Keratinocyte (primary cell): ENCODE data around the gene DCTN3. TPM values are rescaled to one million over a fixed set of nuclear protein-coding genes. Genes with fewer than 3 reads are reported as not detected.

Source experiments
- DNase-seq: peaks from one replicate; pipeline ENCODE4 v3.0.0-alpha.2; 2011; ENCODE audit warnings: low read depth, missing footprints, low spot score
- FAIRE-seq: peaks from 2 replicates; lab custom pipeline; 2011; peaks lifted over from hg19 to GRCh38; lab: Jason Lieb, UNC
- H2AFZ ChIP-seq: 2 replicates; pipeline ENCODE4 v1.6.0; 2012; ENCODE audit warnings: low read length, control low read depth, inconsistent platforms; ENCODE audit not compliant: control insufficient read depth
- H3K27ac ChIP-seq: 2 replicates; pipeline ENCODE4 v1.5.1; 2011; ENCODE audit warnings: low read length; ENCODE audit not compliant: control insufficient read depth, insufficient read depth
- H3K27me3 ChIP-seq: 3 replicates; pipeline ENCODE4 v1.6.0; 2011; ENCODE audit warnings: low read length; ENCODE audit not compliant: control insufficient read depth, insufficient read depth; ENCODE audit errors: extremely low read depth
- H3K36me3 ChIP-seq, 2 experiments: 2 replicates in 1 of 2; 3 replicates in 1 of 2; pipeline ENCODE4 v1.5.1; 2011; ENCODE audit warnings: low read length in 2 of 2, mild to moderate bottlenecking in 1 of 2; ENCODE audit not compliant: control insufficient read depth in 2 of 2, insufficient read depth in 2 of 2; ENCODE audit errors: extremely low read depth in 1 of 2
- H3K4me1 ChIP-seq: 3 replicates; pipeline ENCODE4 v1.5.1; 2011; ENCODE audit warnings: low read length; ENCODE audit not compliant: control insufficient read depth, insufficient read depth; ENCODE audit errors: extremely low read depth
- H3K4me2 ChIP-seq: 3 replicates; pipeline ENCODE4 v1.6.0; 2011; ENCODE audit warnings: low read depth, low read length; ENCODE audit not compliant: control insufficient read depth, insufficient read depth; ENCODE audit errors: extremely low read depth
- H3K4me3 ChIP-seq, 3 experiments: fragments of 200-600 bp in 1 of 3; sonication (generic) in 1 of 3; 2 replicates in 2 of 3; 3 replicates in 1 of 3; pipeline ENCODE4 v1.5.1; 2011 to 2016; ENCODE audit warnings: low read length in 3 of 3, mild to moderate bottlenecking in 3 of 3, control low read depth in 2 of 3, inconsistent platforms in 1 of 3, low read depth in 1 of 3, mixed read lengths in 1 of 3, mixed run types in 1 of 3, moderate library complexity in 1 of 3; ENCODE audit not compliant: control insufficient read depth in 2 of 3, insufficient read depth in 2 of 3; ENCODE audit errors: extremely low read depth in 1 of 3
- H3K79me2 ChIP-seq: 2 replicates; pipeline ENCODE4 v1.6.0; 2012; ENCODE audit warnings: low read length; ENCODE audit not compliant: control insufficient read depth, insufficient read depth
- H3K9ac ChIP-seq: 3 replicates; pipeline ENCODE4 v1.6.0; 2011; ENCODE audit warnings: low read length; ENCODE audit not compliant: control insufficient read depth, insufficient read depth; ENCODE audit errors: extremely low read depth
- H3K9me1 ChIP-seq: 3 replicates; pipeline ENCODE4 v1.6.0; 2011; ENCODE audit warnings: low read length; ENCODE audit not compliant: control insufficient read depth, insufficient read depth; ENCODE audit errors: extremely low read depth
- H3K9me3 ChIP-seq: 2 replicates; pipeline ENCODE4 v1.5.1; 2012; ENCODE audit warnings: low read depth, low read length; ENCODE audit not compliant: control insufficient read depth
- H4K20me1 ChIP-seq: 3 replicates; pipeline ENCODE4 v1.6.0; 2011; ENCODE audit warnings: low read length; ENCODE audit not compliant: control insufficient read depth, insufficient read depth; ENCODE audit errors: extremely low read depth
- CTCF ChIP-seq, 3 experiments: IDR thresholded peaks in 1 of 3; conservative IDR thresholded peaks in 1 of 3; optimal IDR thresholded peaks in 1 of 3; 2 replicates in 2 of 3; 3 replicates in 1 of 3; pipeline versions ENCODE3 to v1.5.1; 2011; ENCODE audit warnings: low read length in 3 of 3, mild to moderate bottlenecking in 3 of 3, moderate library complexity in 2 of 3, control low read depth in 1 of 3, inconsistent platforms in 1 of 3; ENCODE audit not compliant: insufficient read depth in 2 of 3; ENCODE audit errors: extremely low read depth in 1 of 3
- EZH2 ChIP-seq: IDR thresholded peaks from one replicate; pipeline ENCODE4 v1.6.1; 2012; ENCODE audit warnings: inconsistent platforms, mild to moderate bottlenecking, low read length, moderate library complexity
- dilution Hi-C: fragments of 300-500 bp; cut with MboI; formaldehyde crosslinking; loops from one replicate; pipeline ENCODE4 v1.7.0; 2020; ENCODE audit warnings: low sequenced_read_pairs; ENCODE audit not compliant: extremely low pct_ligation_motif_present
- polyA plus RNA-seq, 5 experiments: library from polyadenylated mRNA; depleted of rRNA in 3 of 5; stranded (reverse) in 3 of 5; stranded (forward) in 1 of 5; unstranded in 1 of 5; fragments of >200 nt; gene quantifications; 1 replicate in 1 of 5; 2 replicates in 3 of 5; 3 replicates in 1 of 5; pipeline versions ENCODE4 v1.2.1 to v1.2.3, GENCODE V29; 2011 to 2012; ENCODE audit warnings: missing spikeins in 2 of 5, low read depth in 1 of 5, low replicate concordance in 1 of 5

Gene DCTN3
- polyA plus RNA-seq, 1 donor (not counting 4 experiments of a cell fraction or from before 2014, with no cell fraction given): 106 TPM

- Histone ChIP-seq H3K27me3 (peaks cover 73% of the 10 kb centered on the region), H3K9ac (no peak overlapping the region), H3K27ac (no peak overlapping the region), H4K20me1 (no peaks in the 10 kb centered on the region), H2AFZ (no peak overlapping the region), H3K79me2 (no peaks in the 10 kb centered on the region), H3K4me1 (no peaks in the 10 kb centered on the region), H3K4me3 (no peak overlapping the region), H3K9me3 (no peaks in the 10 kb centered on the region), H3K4me2 (no peak overlapping the region), H3K36me3 (no peaks in the 10 kb centered on the region), H3K9me1 (no peaks in the 10 kb centered on the region)
- dilution Hi-C loops: no loop called here
- no peak for FAIRE-seq
- no peak for DNase-seq
- TF ChIP-seq CTCF (optimal IDR thresholded peaks at IDR 0.05 in 1 of 3, IDR thresholded peaks at IDR 0.05 in 1 of 3, conservative IDR thresholded peaks at IDR 0.05 in 1 of 3; ENCODE audit: extremely low read depth in 1 of 3, insufficient read depth in 2 of 3, low read length in 3 of 3) (no peak), EZH2 (peak; percentile 83)
Observed at GRCh38 chr9:34578241-34579103, 41.8 kb downstream of the DCTN3 start.

DNA sequence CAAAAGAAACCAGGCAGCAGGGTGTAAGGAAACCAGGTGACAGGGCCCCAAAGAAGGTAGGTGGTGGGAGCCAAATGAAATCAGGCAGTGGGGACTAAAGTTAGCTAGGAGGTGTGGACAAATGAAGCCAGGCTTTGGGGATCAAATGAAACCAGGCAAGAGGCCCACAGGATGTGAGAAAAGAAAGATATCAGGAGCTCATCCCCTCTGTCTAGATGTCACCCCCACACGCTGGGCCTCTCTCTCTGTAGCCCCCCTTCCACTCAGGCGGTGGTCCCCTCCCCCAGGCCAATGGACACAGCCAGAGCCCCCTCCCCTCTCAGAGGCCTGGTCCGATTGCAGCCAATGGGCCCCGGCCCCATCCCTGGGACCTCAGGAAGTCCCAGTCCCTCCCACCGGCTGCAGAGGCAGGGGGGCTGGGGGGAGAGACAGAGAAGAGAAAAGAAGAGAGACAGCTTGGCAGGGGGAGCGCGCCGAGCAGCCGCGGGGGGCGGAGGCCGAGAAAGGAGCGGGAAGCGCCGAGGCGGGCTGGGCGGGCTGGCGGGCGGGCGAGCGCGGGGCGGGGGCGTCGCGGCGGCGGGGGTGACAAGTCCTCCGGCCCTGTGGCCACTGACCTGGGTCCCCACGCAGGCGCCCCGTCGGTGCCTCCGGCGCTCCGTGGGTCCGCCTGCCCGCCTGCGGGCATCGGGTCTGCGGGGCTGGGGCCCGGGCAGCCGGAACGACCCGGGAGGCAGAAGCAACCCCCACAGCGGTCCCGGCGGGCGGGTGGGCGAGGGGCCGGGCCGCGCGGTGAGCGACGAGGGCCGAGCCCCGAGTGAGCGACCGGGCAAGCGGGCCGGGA is 42.7 kb downstream of the DCTN3 start:
- no peak overlapping the region for H3K9ac ChIP-seq
- no peak overlapping the region for H3K4me2 ChIP-seq
- TF ChIP-seq CTCF (optimal IDR thresholded peaks at IDR 0.05 in 1 of 3, IDR thresholded peaks at IDR 0.05 in 1 of 3, conservative IDR thresholded peaks at IDR 0.05 in 1 of 3; ENCODE audit: extremely low read depth in 1 of 3, insufficient read depth in 2 of 3, low read length in 3 of 3): no peak
- no peak for TF ChIP-seq EZH2
- H3K4me1 ChIP-seq: no peaks in the 10 kb centered on the region
- no peaks in the 10 kb centered on the region for H3K9me3 ChIP-seq
- no peak overlapping the region for H2AFZ ChIP-seq
- H3K79me2 ChIP-seq: no peaks in the 10 kb centered on the region
- no peak overlapping the region for H3K27ac ChIP-seq
- H3K36me3 ChIP-seq: no peaks in the 10 kb centered on the region
- dilution Hi-C loops: no loop called here
- H3K4me3 ChIP-seq: no peak overlapping the region
- no peaks in the 10 kb centered on the region for H3K9me1 ChIP-seq
- DNase-seq: no peak
- H3K27me3 ChIP-seq: peaks cover 73% of the 10 kb centered on the region
- FAIRE-seq: no peak
- H4K20me1 ChIP-seq: no peaks in the 10 kb centered on the region
